HepG2 (cell line): Measurements from ENCODE around the gene PEX11G. TPM values are rescaled to one million over a fixed set of nuclear protein-coding genes. Genes with fewer than 3 reads are reported as not detected.

Source experiments
- ATAC-seq: fragments of 200-7000 bp; cut with Tn5 transposase; 3 replicates; pipeline ENCODE4 v1.9.1; 2020; ENCODE audit warnings: mild to moderate bottlenecking, moderate library complexity
- BruUV-seq: library from RNA; stranded (reverse); fragments of 400-500 nt; replicated peaks from 2 replicates; lab custom pipeline; 2021; lab: Mats Ljungman, UMichigan
- CTCF ChIA-PET: fragments of 300-600 bp; formaldehyde crosslinking; extraction: SDS; loops from one replicate; lab custom pipeline; 2021; ENCODE audit warnings: low total read pairs, inconsistent platforms, low intra/inter-chr PET ratio; lab: Yijun Ruan, JAX
- POLR2A ChIA-PET: fragments of 350-600 bp; sonication (Branson Sonifier 250); formaldehyde crosslinking; loops from one replicate; lab custom pipeline; 2020; ENCODE audit warnings: antibody characterized with exemption, inconsistent platforms; lab: Yijun Ruan, JAX
- DNase-seq: peaks from one replicate; pipeline ENCODE4 v3.0.0-alpha.2; 2015; ENCODE audit warnings: low spot score
- FAIRE-seq: peaks from 3 replicates; lab custom pipeline; 2011; peaks lifted over from hg19 to GRCh38; lab: Jason Lieb, UNC
- H2AFZ ChIP-seq: one replicate; pipeline ENCODE4 v1.6.1; 2011; ENCODE audit warnings: low read length, inconsistent platforms
- H3K27ac ChIP-seq: fragments of 300-600 bp; 3 replicates; pipeline ENCODE4 v1.8.0; 2011; ENCODE audit warnings: mixed run types, mild to moderate bottlenecking, mixed read lengths, low read length, inconsistent platforms; ENCODE audit not compliant: insufficient read depth; ENCODE audit errors: extremely low read length
- H3K27me3 ChIP-seq, 2 experiments: fragments of 200-600 bp in 1 of 2; 2 replicates in 1 of 2; 3 replicates in 1 of 2; pipeline versions ENCODE4 v1.6.0 to v1.8.0; 2011; ENCODE audit warnings: low read length in 2 of 2, mild to moderate bottlenecking in 2 of 2, moderate library complexity in 2 of 2, inconsistent platforms in 1 of 2; ENCODE audit not compliant: insufficient read depth in 2 of 2, control insufficient read depth in 1 of 2
- H3K36me3 ChIP-seq, 2 experiments: fragments of 200-600 bp in 1 of 2; replicated peaks in 1 of 2; 2 replicates in 1 of 2; 3 replicates in 1 of 2; pipeline versions ENCODE4 v1.5.1 to v1.8.0; 2011; ENCODE audit warnings: low read length in 2 of 2, inconsistent platforms in 1 of 2; ENCODE audit not compliant: insufficient read depth in 2 of 2, control insufficient read depth in 1 of 2
- H3K4me1 ChIP-seq: 2 replicates; pipeline ENCODE4 v1.5.1; 2012; ENCODE audit warnings: low read length, inconsistent platforms; ENCODE audit not compliant: insufficient read depth
- H3K4me2 ChIP-seq: 2 replicates; pipeline ENCODE4 v1.6.0; 2011; ENCODE audit warnings: low read depth, low read length, inconsistent platforms
- H3K4me3 ChIP-seq, 3 experiments: fragments of 200-600 bp in 1 of 3; sonication (generic), shearing (Covaris generic) in 1 of 3; replicated peaks in 1 of 3; 2 replicates each; pipeline ENCODE4 v1.5.1; 2011 to 2016; ENCODE audit warnings: low read length in 3 of 3, inconsistent platforms in 2 of 3, low read depth in 2 of 3, mild to moderate bottlenecking in 2 of 3, control low read depth in 1 of 3, mixed read lengths in 1 of 3; ENCODE audit not compliant: insufficient read depth in 1 of 3
- H3K79me2 ChIP-seq: one replicate; pipeline ENCODE4 v1.6.1; 2011; ENCODE audit warnings: low read length, inconsistent platforms; ENCODE audit not compliant: insufficient read depth
- H3K9ac ChIP-seq: 2 replicates; pipeline ENCODE4 v1.6.0; 2011; ENCODE audit warnings: mild to moderate bottlenecking, low read depth, low read length, inconsistent platforms; ENCODE audit not compliant: insufficient read depth
- H3K9me3 ChIP-seq: 2 replicates; pipeline ENCODE4 v1.5.1; 2012; ENCODE audit warnings: mild to moderate bottlenecking, low read length
- H4K20me1 ChIP-seq: 2 replicates; pipeline ENCODE4 v1.6.0; 2011; ENCODE audit warnings: inconsistent platforms, mild to moderate bottlenecking, low read length, moderate library complexity; ENCODE audit not compliant: insufficient read depth
- DPF2 ChIP-seq: sonication (generic); formaldehyde crosslinking; IDR thresholded peaks from 2 replicates; pipeline ENCODE4 v1.4.0; 2020; ENCODE audit warnings: mild to moderate bottlenecking, low read depth, missing genetic modification reagents, borderline replicate concordance
- FIP1L1 ChIP-seq: fragments of 200-400 bp; formaldehyde crosslinking; IDR thresholded peaks from 2 replicates; pipeline ENCODE4 v1.6.1; 2018; ENCODE audit warnings: low read depth, mild to moderate bottlenecking, low read length, moderate library complexity, borderline replicate concordance; ENCODE audit not compliant: insufficient read depth
- FOXJ3 ChIP-seq: sonication (generic); formaldehyde crosslinking; IDR thresholded peaks from 2 replicates; pipeline ENCODE4 v1.4.0; 2020; ENCODE audit warnings: missing genetic modification reagents, mild to moderate bottlenecking, borderline replicate concordance
- HOXA9 ChIP-seq: sonication (generic); formaldehyde crosslinking; IDR thresholded peaks from 2 replicates; pipeline ENCODE4 v1.8.1; 2022; ENCODE audit warnings: missing genetic modification reagents, mild to moderate bottlenecking, moderate library complexity, borderline replicate concordance
- JARID2 ChIP-seq: sonication (generic); formaldehyde crosslinking; IDR thresholded peaks from 2 replicates; pipeline ENCODE4 v1.8.1; 2023; ENCODE audit warnings: missing genetic modification reagents, inconsistent platforms; ENCODE audit not compliant: insufficient replicate concordance
- JDP2 ChIP-seq: sonication (generic); formaldehyde crosslinking; IDR thresholded peaks from 2 replicates; pipeline ENCODE4 v1.8.1; 2022; ENCODE audit warnings: missing genetic modification reagents, borderline replicate concordance
- MIER2 ChIP-seq: IDR thresholded peaks from 2 replicates; pipeline ENCODE4 v1.6.1; 2016; ENCODE audit warnings: missing biosample characterization, missing genetic modification reagents
- MXI1 ChIP-seq: IDR thresholded peaks from 3 replicates; pipeline ENCODE4 v1.6.1; 2012; ENCODE audit warnings: low read depth, low read length, inconsistent platforms, borderline replicate concordance
- NFYB ChIP-seq: sonication (generic); formaldehyde crosslinking; IDR thresholded peaks from 2 replicates; pipeline ENCODE4 v1.4.0; 2020; ENCODE audit warnings: missing genetic modification reagents
- SNAPC2 ChIP-seq: sonication (generic); formaldehyde crosslinking; IDR thresholded peaks from 2 replicates; pipeline ENCODE4 v1.8.1; 2022; ENCODE audit warnings: mild to moderate bottlenecking, missing genetic modification reagents
- SP140L ChIP-seq: sonication (generic); formaldehyde crosslinking; IDR thresholded peaks from 2 replicates; pipeline ENCODE4 v1.4.0; 2020; ENCODE audit warnings: missing genetic modification reagents, borderline replicate concordance
- SRSF9 ChIP-seq: fragments of 200-400 bp; formaldehyde crosslinking; IDR thresholded peaks from 2 replicates; pipeline ENCODE4 v1.6.1; 2018; ENCODE audit warnings: borderline replicate concordance, mild to moderate bottlenecking, low read depth, low read length; ENCODE audit not compliant: insufficient read depth, poor library complexity, severe bottlenecking
- SRY ChIP-seq: sonication (generic); formaldehyde crosslinking; IDR thresholded peaks from 2 replicates; pipeline ENCODE4 v1.8.0; 2022; ENCODE audit warnings: mild to moderate bottlenecking, missing genetic modification reagents
- TRAFD1 ChIP-seq: sonication (generic); formaldehyde crosslinking; IDR thresholded peaks from 2 replicates; pipeline ENCODE4 v1.5.1; 2020; ENCODE audit warnings: missing genetic modification reagents, mild to moderate bottlenecking, borderline replicate concordance
- ZNF138 ChIP-seq: sonication (generic); formaldehyde crosslinking; IDR thresholded peaks from 2 replicates; pipeline ENCODE4 v1.5.0; 2020; ENCODE audit warnings: mild to moderate bottlenecking, low read depth, missing genetic modification reagents
- ZNF143 ChIP-seq: sonication (generic); formaldehyde crosslinking; IDR thresholded peaks from 2 replicates; pipeline ENCODE4 v1.4.0; 2020; ENCODE audit warnings: missing genetic modification reagents
- ZNF256 ChIP-seq: sonication (generic); formaldehyde crosslinking; conservative IDR thresholded peaks from 2 replicates; pipeline ENCODE4 v1.4.0; 2020; ENCODE audit warnings: missing genetic modification reagents
- ZSCAN5A ChIP-seq: sonication (generic); formaldehyde crosslinking; IDR thresholded peaks from 2 replicates; pipeline ENCODE4 v1.8.0; 2022; ENCODE audit warnings: mild to moderate bottlenecking, missing genetic modification reagents, borderline replicate concordance
- WGBS: methylation state at CpG from one replicate; pipeline ENCODE4 v1.1.6; 2017; ENCODE audit warnings: low lambda C conversion rate; 5-methylcytosine and 5-hydroxymethylcytosine counted together
- in situ Hi-C: cut with HindIII; loops from 2 replicates; pipeline ENCODE4 v1.10.0; 2017; ENCODE audit warnings: low pct_unique_long_range_greater_than_20kb; ENCODE audit not compliant: extremely low pct_ligation_motif_present
- intact Hi-C: fragments of 100-400 bp; cut with micrococcal nuclease; formaldehyde crosslinking; loops from one replicate; pipeline ENCODE4 v1.10.0; 2022; ENCODE audit not compliant: unreplicated experiment
- polyA plus RNA-seq, 8 experiments: library from polyadenylated mRNA; depleted of rRNA in 3 of 8; stranded (reverse) in 7 of 8; unstranded in 1 of 8; fragments of >200 nt; fragmentation: Illumina TruSeq in 4 of 8; extraction: Trizol in 4 of 8; gene quantifications; 2 replicates each; pipeline versions ENCODE4 v1.2.1 to v1.2.3, GENCODE V29; 2011 to 2016; ENCODE audit warnings: low read depth in 4 of 8, missing spikeins in 1 of 8, mixed read lengths in 1 of 8; ENCODE audit not compliant: insufficient read depth in 1 of 8
- total RNA-seq, 5 experiments: library from RNA; depleted of rRNA; stranded (reverse); fragments of >200 nt; fragmentation: Illumina TruSeq; extraction: Trizol; gene quantifications; 2 replicates each; pipeline ENCODE4 v1.2.3, GENCODE V29; 2016; ENCODE audit warnings: low read depth in 1 of 5
- TF ChIP-seq, protein P1 (sequence below): sonication (generic); formaldehyde crosslinking; conservative IDR thresholded peaks from 2 replicates; pipeline ENCODE4 v1.4.0; 2020; ENCODE audit warnings: missing genetic modification reagents

The PEX11G gene
- total and polyA plus RNA-seq, 2 of the 13 experiments (the other 11 are each of a cell fraction or from before 2014, with no cell fraction given), result not detected

DNA sequence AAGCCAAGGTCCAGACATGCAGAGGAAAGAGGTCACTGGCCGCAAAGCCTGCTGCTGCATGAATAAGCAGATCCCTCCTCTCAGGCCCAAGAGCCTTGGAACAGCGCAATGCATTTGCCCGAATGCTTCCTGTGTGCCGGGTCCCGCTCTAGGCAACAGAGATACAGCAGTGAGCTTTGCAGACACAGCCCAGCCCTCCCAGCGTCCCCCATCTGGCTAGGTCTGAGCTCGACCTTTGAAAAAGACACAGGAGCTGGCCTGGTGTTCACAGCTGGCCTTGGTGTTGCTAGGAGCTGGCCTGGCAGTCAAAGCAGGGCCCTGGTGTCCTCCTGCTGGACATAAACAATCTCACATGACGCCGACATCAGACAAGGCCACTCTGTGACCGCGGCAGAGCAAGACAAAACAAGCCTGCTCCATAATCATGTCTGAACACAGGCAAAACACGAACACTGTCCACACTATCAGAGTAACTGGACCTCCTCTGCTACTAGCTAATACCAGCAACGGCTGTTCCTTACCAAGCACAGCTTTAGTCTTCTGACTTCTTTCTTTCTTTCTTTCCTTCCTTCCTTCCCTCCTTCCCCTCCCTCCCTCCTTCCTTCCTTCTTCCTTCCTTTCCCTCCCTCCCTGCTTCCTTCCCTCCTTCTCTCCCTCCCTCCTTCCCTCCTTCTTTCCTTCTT, 5.7 kb upstream of the PEX11G start:
- FAIRE-seq (peak; percentile 79), DNase-seq (peak; percentile 80), ATAC-seq (peak; percentile 93)
- POLR2A ChIA-PET, result interaction anchor here (0.6 to 2.2 kb wide), 3 partner anchors 12 to 139 kb away, joined by 3 to 14 read pairs (median 6); no protein-coding TSS in a partner anchor
- peak overlapping the region; percentile 84 for H3K27ac ChIP-seq
- peak overlapping the region; percentile 72 for H2AFZ ChIP-seq
- peak overlapping the region; percentile 35 to 67 (median 46) for H3K4me3 ChIP-seq
- no peaks in the 10 kb centered on the region for H3K9me3 ChIP-seq
- peak overlapping the region; percentile 58 for H3K9ac ChIP-seq
- CTCF ChIA-PET, result no interaction called here
- no peaks in the 10 kb centered on the region; a peak in 2 of 5 replicates for H3K27me3 ChIP-seq
- H3K4me2 ChIP-seq, result peak overlapping the region; percentile 91
- H3K79me2 ChIP-seq, result no peaks in the 10 kb centered on the region
- H3K36me3 ChIP-seq, result no peaks in the 10 kb centered on the region
- no peaks in the 10 kb centered on the region for H4K20me1 ChIP-seq
- WGBS, result 0% methylated on average over 7 of the region's 13 CpGs
- intact Hi-C loops, result loop anchor here (10.0 kb wide), 1 partner anchor 100 kb away; no protein-coding TSS in a partner anchor
- peaks cover 46% of the 10 kb centered on the region for H3K4me1 ChIP-seq
- no TSS peak for BruUV-seq
- in situ Hi-C loops, result no loop called here
- TF ChIP-seq HOXA9 (no peak), FOXJ3 (CRISPR knock-in tag) (peak; percentile 58), ZNF143 (CRISPR knock-in tag) (peak; percentile 20; the same call in 1 of the 2 replicates), FIP1L1 (no peak), NFYB (CRISPR knock-in tag) (no peak), ZNF256 (no peak), DPF2 (CRISPR knock-in tag) (no peak), TRAFD1 (no peak), JARID2 (CRISPR knock-in tag) (peak; percentile 18), SNAPC2 (no peak), ZSCAN5A (CRISPR knock-in tag) (no peak), JDP2 (no peak), SRY (CRISPR knock-in tag) (0 out of 2 replicates have a peak, but pooled peaks have one; percentile 39), ZNF138 (CRISPR knock-in tag) (no peak), SRSF9 (no peak), SP140L (0 out of 2 replicates have a peak, but pooled peaks have one; percentile 50), MXI1 (no peak), MIER2 (peak; percentile 57; the same call in 1 of the 2 replicates)
- TF ChIP-seq, protein P1, sequence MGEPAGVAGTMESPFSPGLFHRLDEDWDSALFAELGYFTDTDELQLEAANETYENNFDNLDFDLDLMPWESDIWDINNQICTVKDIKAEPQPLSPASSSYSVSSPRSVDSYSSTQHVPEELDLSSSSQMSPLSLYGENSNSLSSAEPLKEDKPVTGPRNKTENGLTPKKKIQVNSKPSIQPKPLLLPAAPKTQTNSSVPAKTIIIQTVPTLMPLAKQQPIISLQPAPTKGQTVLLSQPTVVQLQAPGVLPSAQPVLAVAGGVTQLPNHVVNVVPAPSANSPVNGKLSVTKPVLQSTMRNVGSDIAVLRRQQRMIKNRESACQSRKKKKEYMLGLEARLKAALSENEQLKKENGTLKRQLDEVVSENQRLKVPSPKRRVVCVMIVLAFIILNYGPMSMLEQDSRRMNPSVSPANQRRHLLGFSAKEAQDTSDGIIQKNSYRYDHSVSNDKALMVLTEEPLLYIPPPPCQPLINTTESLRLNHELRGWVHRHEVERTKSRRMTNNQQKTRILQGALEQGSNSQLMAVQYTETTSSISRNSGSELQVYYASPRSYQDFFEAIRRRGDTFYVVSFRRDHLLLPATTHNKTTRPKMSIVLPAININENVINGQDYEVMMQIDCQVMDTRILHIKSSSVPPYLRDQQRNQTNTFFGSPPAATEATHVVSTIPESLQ, result no peak
